IMR-90 (cell line): Measurements from ENCODE around the gene ATF6B. TPM values are rescaled to one million over a fixed set of nuclear protein-coding genes. Genes with fewer than 3 reads are reported as not detected.

ENCODE experiments used
- microRNA-seq, 2 experiments: library from miRNA; stranded (forward) in 1 of 2; unstranded in 1 of 2; fragments of 10-50 nt in 1 of 2; fragments of <30 nt in 1 of 2; gene quantifications in 1 of 2; microRNA quantifications in 1 of 2; one replicate each; pipeline versions ENCODE3 to v1.1.0; 2013 to 2020; ENCODE audit not compliant: insufficient read depth in 1 of 2, insufficient read length in 1 of 2, unreplicated experiment in 1 of 2
- polyA plus RNA-seq, 3 experiments: library from polyadenylated mRNA; depleted of rRNA; stranded (reverse); fragments of >200 nt; gene quantifications; 2 replicates each; pipeline ENCODE4 v1.2.3, GENCODE V29; 2012; ENCODE audit warnings: low replicate concordance in 1 of 3
- small RNA-seq, 5 experiments: library from RNA; depleted of rRNA; stranded (forward); fragments of <200 nt; gene quantifications; one replicate each; pipeline ENCODE3, GENCODE V24; 2012
- total RNA-seq: library from RNA; depleted of rRNA; stranded (reverse); fragments of >200 nt; gene quantifications from 2 replicates; pipeline ENCODE4 v1.2.3, GENCODE V29; 2012; rRNA removed

The ATF6B gene
- total and polyA plus RNA-seq, 2 of the 4 experiments (the other 2 are of a cell fraction), result 7.9 to 69.6 TPM

Small RNA genes within 50 kb of the gene (microRNA-seq; reads per million reads assigned to microRNA genes)
- gene MIR6721 (ENCODE audit: unreplicated experiment), result 4.7 reads per million, percentile 8 among the genes with 10 or more reads in this experiment
- gene RNA5SP206 (ENCODE audit: insufficient read depth, insufficient read length), result not detected

Small RNA genes within 50 kb of the gene (small RNA-seq; reads per million reads assigned to genes)
- 0 reads per million in 5 experiments for gene RNA5SP206

Other genes starting within 250 kb of the ATF6B start
- gene SLC44A4, start 249.2 kb downstream of the ATF6B start, total RNA-seq, result 0.36 TPM in 1 of 2 replicates, not detected in the other
- 0.14 and 0.19 TPM in 2 replicates for gene SLC44A4, start 249.2 kb downstream of the ATF6B start, polyA plus RNA-seq (2012; rRNA removed)
- gene EHMT2, start 230.5 kb downstream of the ATF6B start, total RNA-seq, result 36.4 and 38.0 TPM in 2 replicates
- gene EHMT2, start 230.5 kb downstream of the ATF6B start, polyA plus RNA-seq (2012; rRNA removed), result 47.7 and 51.2 TPM in 2 replicates
- 2.0 and 2.5 TPM in 2 replicates for gene ZBTB12, start 226.2 kb downstream of the ATF6B start, total RNA-seq
- gene ZBTB12, start 226.2 kb downstream of the ATF6B start, polyA plus RNA-seq (2012; rRNA removed), result 8.1 and 8.5 TPM in 2 replicates
- under 0.01 and 0.18 TPM in 2 replicates for gene C2, start 200.5 kb downstream of the ATF6B start, total RNA-seq
- gene C2, start 200.5 kb downstream of the ATF6B start, polyA plus RNA-seq (2012; rRNA removed), result 0.19 and 0.26 TPM in 2 replicates
- gene CFB, start 182.2 kb downstream of the ATF6B start, total RNA-seq, result 1.4 and 1.8 TPM in 2 replicates
- gene CFB, start 182.2 kb downstream of the ATF6B start, polyA plus RNA-seq (2012; rRNA removed), result 5.8 and 6.1 TPM in 2 replicates
- 76.0 and 90.8 TPM in 2 replicates for gene NELFE, start 169.3 kb downstream of the ATF6B start, total RNA-seq
- gene NELFE, start 169.3 kb downstream of the ATF6B start, polyA plus RNA-seq (2012; rRNA removed), result 63.6 and 65.4 TPM in 2 replicates
- 30.6 and 34.7 TPM in 2 replicates for gene SKIC2, start 169.1 kb downstream of the ATF6B start, total RNA-seq
- 46.0 and 46.3 TPM in 2 replicates for gene SKIC2, start 169.1 kb downstream of the ATF6B start, polyA plus RNA-seq (2012; rRNA removed)
- gene DXO, start 156.1 kb downstream of the ATF6B start, total RNA-seq, result 7.8 and 9.3 TPM in 2 replicates
- 21.4 and 22.1 TPM in 2 replicates for gene DXO, start 156.1 kb downstream of the ATF6B start, polyA plus RNA-seq (2012; rRNA removed)
- 0.83 and 0.90 TPM in 2 replicates for gene C4A, start 146.2 kb downstream of the ATF6B start, total RNA-seq
- 3.6 and 3.8 TPM in 2 replicates for gene C4A, start 146.2 kb downstream of the ATF6B start, polyA plus RNA-seq (2012; rRNA removed)
- gene C4B, start 113.5 kb downstream of the ATF6B start, total RNA-seq, result 0.54 and 0.56 TPM in 2 replicates
- gene C4B, start 113.5 kb downstream of the ATF6B start, polyA plus RNA-seq (2012; rRNA removed), result 4.2 and 4.4 TPM in 2 replicates
- gene CYP21A2, start 89.8 kb downstream of the ATF6B start, total RNA-seq, result not detected in 2 replicates
- 0.03 and 0.10 TPM in 2 replicates for gene CYP21A2, start 89.8 kb downstream of the ATF6B start, polyA plus RNA-seq (2012; rRNA removed)
- under 0.01 TPM in 1 of 2 replicates, not detected in the other for gene TNXB, start 18.9 kb downstream of the ATF6B start, total RNA-seq
- 0.05 and 0.42 TPM in 2 replicates for gene TNXB, start 18.9 kb downstream of the ATF6B start, polyA plus RNA-seq (2012; rRNA removed)
- gene FKBPL, start 2.0 kb upstream of the ATF6B start, total RNA-seq, result 5.8 and 5.9 TPM in 2 replicates
- gene FKBPL, start 2.0 kb upstream of the ATF6B start, polyA plus RNA-seq (2012; rRNA removed), result 3.4 and 3.6 TPM in 2 replicates
- gene PRRT1, start 23.7 kb upstream of the ATF6B start, total RNA-seq, result not detected in 2 replicates
- 0.87 and 0.99 TPM in 2 replicates for gene PRRT1, start 23.7 kb upstream of the ATF6B start, polyA plus RNA-seq (2012; rRNA removed)
- gene PPT2, start 25.9 kb upstream of the ATF6B start, total RNA-seq, result 2.2 and 3.2 TPM in 2 replicates
- gene PPT2, start 25.9 kb upstream of the ATF6B start, polyA plus RNA-seq (2012; rRNA removed), result 16.2 and 18.7 TPM in 2 replicates
- gene EGFL8, start 36.3 kb upstream of the ATF6B start, total RNA-seq, result 0.18 and 0.28 TPM in 2 replicates
- gene EGFL8, start 36.3 kb upstream of the ATF6B start, polyA plus RNA-seq (2012; rRNA removed), result 4.7 and 5.7 TPM in 2 replicates
- 27.2 TPM in 2 replicates for gene AGPAT1, start 47.8 kb upstream of the ATF6B start, total RNA-seq
- 116 and 126 TPM in 2 replicates for gene AGPAT1, start 47.8 kb upstream of the ATF6B start, polyA plus RNA-seq (2012; rRNA removed)
- gene RNF5, start 50.2 kb upstream of the ATF6B start, total RNA-seq, result 18.8 and 28.1 TPM in 2 replicates
- gene RNF5, start 50.2 kb upstream of the ATF6B start, polyA plus RNA-seq (2012; rRNA removed), result 34.1 and 41.4 TPM in 2 replicates
- 0.18 and 0.28 TPM in 2 replicates for gene AGER, start 56.0 kb upstream of the ATF6B start, total RNA-seq
- 4.2 and 4.9 TPM in 2 replicates for gene AGER, start 56.0 kb upstream of the ATF6B start, polyA plus RNA-seq (2012; rRNA removed)
- gene PBX2, start 62.0 kb upstream of the ATF6B start, total RNA-seq, result 13.9 and 17.7 TPM in 2 replicates
- 56.8 and 58.0 TPM in 2 replicates for gene PBX2, start 62.0 kb upstream of the ATF6B start, polyA plus RNA-seq (2012; rRNA removed)
- 3.0 and 3.9 TPM in 2 replicates for gene GPSM3, start 64.4 kb upstream of the ATF6B start, total RNA-seq
- gene GPSM3, start 64.4 kb upstream of the ATF6B start, polyA plus RNA-seq (2012; rRNA removed), result 9.8 and 12.2 TPM in 2 replicates
- 1.3 and 2.2 TPM in 2 replicates for gene NOTCH4, start 95.8 kb upstream of the ATF6B start, total RNA-seq
- gene NOTCH4, start 95.8 kb upstream of the ATF6B start, polyA plus RNA-seq (2012; rRNA removed), result 0.76 and 0.96 TPM in 2 replicates
- gene TSBP1, start 243.7 kb upstream of the ATF6B start, total RNA-seq, result not detected in 2 replicates
- not detected in 2 replicates for gene TSBP1, start 243.7 kb upstream of the ATF6B start, polyA plus RNA-seq (2012; rRNA removed)